NCI-H1436 (cell line): ENCODE measurements around the gene DNAH9.

Experiments used
- DNase-seq: peaks from one replicate; lab custom pipeline; 2025; lab: John Stamatoyannopoulos, UW

Gene DNAH9

GRCh38 chr17:11747441-11747840 is 149.2 kb downstream of the DNAH9 start:
- no peak for DNase-seq

GRCh38 chr17:11757815-11758214 is 159.5 kb downstream of the DNAH9 start:
- no peak for DNase-seq

GRCh38 chr17:11768106-11768505 is 169.8 kb downstream of the DNAH9 start:
- no peak for DNase-seq

- no peak for DNase-seq
Observed at GRCh38 chr17:11768981-11769380, 170.7 kb downstream of the DNAH9 start.

- no peak for DNase-seq
Observed at GRCh38 chr17:11772031-11772430, 173.8 kb downstream of the DNAH9 start.

- DNase-seq, result no peak
Observed at GRCh38 chr17:11779892-11780291, 181.6 kb downstream of the DNAH9 start.

GRCh38 chr17:11780621-11781020 is 182.4 kb downstream of the DNAH9 start:
- no peak for DNase-seq

- DNase-seq, result no peak
Observed at GRCh38 chr17:11786711-11787438, 188.6 kb downstream of the DNAH9 start.

GRCh38 chr17:11795906-11796305 is 197.6 kb downstream of the DNAH9 start:
- DNase-seq, result no peak

- no peak for DNase-seq
Observed at GRCh38 chr17:11797803-11798202, 199.5 kb downstream of the DNAH9 start.

- DNase-seq, result no peak
Observed at GRCh38 chr17:11803231-11803969, 205.1 kb downstream of the DNAH9 start.

- no peak for DNase-seq
Observed at GRCh38 chr17:11805138-11805537, 206.9 kb downstream of the DNAH9 start.

GRCh38 chr17:11805952-11806351 is 207.7 kb downstream of the DNAH9 start:
- DNase-seq, result no peak

GRCh38 chr17:11807606-11808005 is 209.3 kb downstream of the DNAH9 start:
- DNase-seq, result no peak

GRCh38 chr17:11813278-11813677 is 215.0 kb downstream of the DNAH9 start:
- DNase-seq, result no peak

GRCh38 chr17:11813871-11814270 is 215.6 kb downstream of the DNAH9 start:
- DNase-seq, result no peak

- DNase-seq, result no peak
Observed at GRCh38 chr17:11814655-11815262, 216.5 kb downstream of the DNAH9 start.

- no peak for DNase-seq
Observed at GRCh38 chr17:11816409-11816808, 218.1 kb downstream of the DNAH9 start.

- no peak for DNase-seq
Observed at GRCh38 chr17:11823862-11824261, 225.6 kb downstream of the DNAH9 start.

GRCh38 chr17:11825572-11826209 is 227.4 kb downstream of the DNAH9 start:
- no peak for DNase-seq

GRCh38 chr17:11832401-11833137 is 234.3 kb downstream of the DNAH9 start:
- no peak for DNase-seq

GRCh38 chr17:11836508-11836907 is 238.2 kb downstream of the DNAH9 start:
- DNase-seq, result no peak
